ENCODE data around the gene GNAQ.
"Not testable (repeated sequence)": the region's sequence is repeated elsewhere in the genome, so short reads cannot be mapped to it uniquely, and the experiment has no call there.

GNAQ gene

GRCh38 chr9:77731008-77731698, 300.5 kb downstream of the GNAQ start:
- DNase-seq (ENCODE audit: low read depth), result no peak

GRCh38 chr9:77729177-77729576, 302.4 kb downstream of the GNAQ start:
- no peak for DNase-seq (ENCODE audit: low read depth)

GRCh38 chr9:77726814-77727213, 304.8 kb downstream of the GNAQ start:
- no peak for DNase-seq (ENCODE audit: low read depth)

GRCh38 chr9:77726289-77726688, 305.3 kb downstream of the GNAQ start:
- DNase-seq (ENCODE audit: low read depth), result no peak

- no peak for DNase-seq (ENCODE audit: low read depth)
Measured at GRCh38 chr9:77725820-77726219, 305.8 kb downstream of the GNAQ start.

GRCh38 chr9:77725046-77725694, 306.4 kb downstream of the GNAQ start:
- DNase-seq (ENCODE audit: low read depth), result no peak

GRCh38 chr9:77721156-77721555, 310.5 kb downstream of the GNAQ start:
- DNase-seq (ENCODE audit: low read depth), result not testable (repeated sequence)

GRCh38 chr9:77719321-77719720, 312.3 kb downstream of the GNAQ start:
- DNase-seq (ENCODE audit: low read depth), result no peak

DNA sequence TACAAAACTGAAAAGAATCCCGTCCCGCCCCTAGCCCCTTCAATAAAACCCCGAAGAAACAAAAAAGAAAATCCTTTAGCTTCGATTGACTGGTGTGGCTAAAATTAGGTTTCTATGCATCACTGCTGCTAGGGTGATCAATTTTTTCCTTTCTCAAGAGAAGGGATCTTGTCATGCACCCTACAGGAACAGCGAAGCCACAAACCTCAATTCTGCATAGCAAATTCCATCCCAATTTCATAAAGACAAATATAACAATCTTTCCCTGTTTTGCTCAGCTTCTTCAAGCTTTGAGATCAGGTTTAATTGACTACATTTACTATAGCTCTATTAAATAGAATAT, 313.3 kb downstream of the GNAQ start:
- DNase-seq (ENCODE audit: low read depth), result not testable (repeated sequence)

- DNase-seq (ENCODE audit: low read depth), result not testable (repeated sequence)
Measured at GRCh38 chr9:77717608-77718297, 313.9 kb downstream of the GNAQ start.

GRCh38 chr9:77714077-77714549, 317.5 kb downstream of the GNAQ start:
- DNase-seq (ENCODE audit: low read depth), result no peak

DNA sequence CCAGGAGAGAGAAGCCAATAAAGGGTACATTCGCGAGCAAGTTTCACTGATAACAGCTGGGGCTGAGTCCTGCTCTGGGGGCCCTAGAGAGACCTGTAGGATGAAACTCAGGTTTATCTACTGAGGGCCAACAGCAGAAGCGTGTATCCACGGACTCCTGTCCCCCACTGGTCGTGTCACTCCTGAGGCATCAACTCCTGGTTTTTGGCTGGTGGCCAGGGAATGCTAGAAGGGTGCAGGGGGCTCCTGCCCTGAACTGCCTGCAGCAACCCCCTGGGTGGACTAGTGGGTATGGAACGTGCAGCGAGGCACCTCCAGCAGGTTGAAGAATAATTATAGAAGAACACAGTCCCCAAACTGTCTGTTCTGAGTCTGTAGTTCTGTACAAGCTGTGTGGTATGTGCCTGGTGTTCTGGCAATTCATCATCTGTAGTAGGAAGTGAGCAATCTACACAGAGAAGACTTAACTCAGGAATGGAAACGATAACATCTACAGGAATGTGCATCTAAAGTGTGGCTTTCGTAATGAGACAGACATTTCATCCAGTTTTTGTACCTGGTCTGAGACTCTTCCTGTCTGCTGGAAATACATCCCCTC, 319.0 kb downstream of the GNAQ start:
- no peak for DNase-seq (ENCODE audit: low read depth)

DNA sequence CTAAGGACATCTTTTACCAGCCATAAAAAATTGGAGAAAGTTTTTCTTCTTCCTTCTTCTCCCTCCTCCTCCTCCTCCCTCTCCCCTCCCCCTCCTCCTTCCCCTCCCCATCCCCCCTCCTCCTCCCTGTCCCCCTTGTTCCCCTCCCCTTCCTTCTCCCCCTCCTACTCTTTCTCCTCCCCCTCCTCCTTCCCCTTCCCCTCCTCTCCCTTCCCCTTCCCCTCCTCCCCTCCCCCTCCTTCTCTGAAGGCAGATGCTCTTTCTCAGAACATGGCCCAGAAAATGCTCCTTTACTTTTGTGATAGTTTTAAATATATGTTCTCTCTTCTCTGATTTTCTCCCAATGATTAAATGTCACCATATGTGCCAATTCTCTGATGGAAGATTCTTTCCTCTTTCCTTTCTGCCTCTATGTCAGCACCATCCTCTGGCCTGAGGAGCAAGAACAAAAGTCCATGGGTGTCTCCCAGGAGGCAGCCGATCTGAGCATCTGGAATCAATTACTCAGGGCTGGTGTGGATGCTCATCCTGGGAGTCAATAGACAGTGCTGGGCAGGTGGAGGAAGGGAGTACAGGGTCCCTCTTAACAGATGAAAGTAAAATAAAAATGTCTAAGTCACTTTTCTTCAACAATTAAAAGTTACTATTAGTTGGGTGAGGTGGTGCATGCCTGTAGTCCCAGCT, 320.5 kb downstream of the GNAQ start:
- DNase-seq (ENCODE audit: low read depth), result no peak

DNA sequence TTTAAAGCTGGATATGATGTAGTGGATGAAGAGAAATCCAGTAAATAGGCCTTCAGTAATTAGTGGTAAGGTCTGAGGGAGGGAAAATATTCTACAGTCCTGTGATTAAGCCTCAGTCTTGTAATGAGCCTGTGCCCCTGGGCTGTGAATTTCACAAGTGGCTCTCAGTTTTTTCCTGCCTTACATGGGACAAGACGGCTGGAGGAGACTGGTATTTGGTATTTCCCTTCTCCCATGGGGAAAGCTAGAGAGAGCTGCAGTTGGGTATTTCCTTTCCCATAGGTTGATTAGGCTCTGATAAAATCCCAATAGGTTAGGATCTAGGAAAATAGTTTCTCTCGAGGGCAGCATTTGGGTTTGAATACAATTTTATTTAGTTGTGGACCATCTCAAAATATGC, 321.3 kb downstream of the GNAQ start:
- no peak for DNase-seq (ENCODE audit: low read depth)

DNA sequence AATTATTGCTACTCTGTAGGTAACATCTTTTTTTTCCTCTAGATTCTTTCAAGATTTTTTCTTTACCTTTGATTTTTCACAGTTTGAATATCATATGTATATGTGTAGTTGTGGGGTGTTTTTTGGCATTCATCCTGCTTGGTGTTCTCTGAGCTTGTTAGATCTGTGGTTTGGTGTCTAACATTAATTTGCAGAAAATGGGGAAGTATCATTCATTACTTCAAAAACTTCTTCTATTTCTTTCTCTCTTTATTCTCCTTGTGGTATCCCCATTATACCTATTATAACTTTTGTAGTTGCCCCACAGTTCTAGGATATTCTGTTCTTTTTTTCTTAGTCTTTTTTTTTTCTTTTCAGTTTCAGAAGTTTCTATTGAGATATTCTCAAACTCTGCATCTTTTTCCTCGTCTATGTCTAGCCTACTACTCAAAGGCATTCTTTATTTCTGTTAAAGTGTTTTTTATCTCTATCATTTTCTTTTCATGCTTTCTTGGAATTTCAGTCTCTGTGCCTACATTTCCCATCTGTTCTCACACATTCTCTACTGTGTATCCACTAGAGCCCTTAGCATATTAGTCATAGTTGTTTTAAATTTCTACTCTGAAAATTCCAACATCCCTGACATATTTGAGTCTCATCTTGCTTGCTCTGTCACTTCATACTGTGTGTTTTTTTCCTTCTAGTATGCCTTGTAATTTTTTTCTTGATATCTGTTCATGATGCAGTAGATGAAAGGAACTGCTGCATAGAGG, 323.4 kb downstream of the GNAQ start:
- DNase-seq (ENCODE audit: low read depth), result no peak

GRCh38 chr9:77707383-77708063, 324.1 kb downstream of the GNAQ start:
- no peak for DNase-seq (ENCODE audit: low read depth)

DNA sequence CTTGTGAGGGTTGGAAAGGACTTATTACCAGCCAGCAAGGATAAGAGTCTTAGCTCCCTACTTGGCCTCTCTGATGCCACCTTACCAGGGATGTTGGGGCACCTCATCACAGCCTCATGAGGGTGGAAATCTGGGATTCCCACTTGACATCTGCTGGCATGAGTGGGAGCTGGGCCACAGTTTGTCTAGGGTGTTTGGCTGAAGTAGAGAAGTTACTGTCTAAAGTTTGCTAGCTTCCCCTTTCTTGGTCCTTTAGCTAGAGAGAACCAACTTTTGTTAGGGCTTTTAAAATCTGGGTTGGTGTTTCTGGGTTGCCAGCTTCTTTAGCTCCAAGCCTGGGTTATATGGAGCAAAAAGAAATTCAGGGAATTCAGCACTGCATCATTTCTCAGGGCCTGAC, 326.0 kb downstream of the GNAQ start:
- no peak for DNase-seq (ENCODE audit: low read depth)

- not testable (repeated sequence) for DNase-seq (ENCODE audit: low read depth)
Measured at GRCh38 chr9:77702521-77703390, 328.9 kb downstream of the GNAQ start.

DNA sequence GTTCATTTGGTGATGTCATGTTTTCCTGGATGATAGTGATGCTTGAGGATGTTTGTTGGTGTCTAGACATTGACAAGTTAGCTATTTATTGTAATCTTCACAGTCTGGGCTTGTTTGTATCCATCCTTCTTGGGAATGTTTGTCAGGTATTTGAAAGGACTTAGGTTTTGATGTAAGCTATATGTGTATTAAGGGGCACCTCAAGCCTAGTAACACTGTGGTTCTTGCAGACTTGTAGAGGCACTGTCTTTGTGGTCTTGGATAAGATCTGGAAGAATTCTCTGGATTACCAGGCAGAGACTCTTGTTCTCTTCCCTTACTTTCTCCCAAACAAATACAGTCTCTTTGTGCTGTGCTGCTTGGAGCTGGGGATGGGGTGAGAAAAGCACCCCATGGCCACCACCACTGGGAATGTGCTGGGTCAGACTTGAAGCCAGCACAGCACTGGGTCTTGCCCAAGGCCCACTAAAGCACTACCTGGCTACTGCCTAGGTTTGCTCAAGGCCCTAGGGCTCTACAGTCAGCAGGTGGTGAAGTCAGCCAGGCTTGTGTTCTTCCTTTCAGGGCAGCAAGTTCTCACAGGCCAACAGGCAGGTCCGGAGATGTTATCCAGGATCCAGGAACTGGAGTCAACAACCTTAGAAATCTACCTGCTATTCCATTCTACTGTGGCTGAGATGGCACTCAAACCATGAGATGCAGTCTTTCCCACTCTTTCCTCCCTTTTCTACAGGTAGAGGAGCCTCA, 334.2 kb downstream of the GNAQ start:
- DNase-seq (ENCODE audit: low read depth), result no peak

Measured in stimulated activated CD8-positive, alpha-beta memory T cell treated with anti-CD3 and anti-CD28 coated beads, Interleukin-4, amount 100 ng/mL, for 24 hours (primary cell).